ENCODE measurements around the gene A1BG. TPM values are rescaled to one million over a fixed set of nuclear protein-coding genes. Genes with fewer than 3 reads are reported as not detected.

A1BG gene, protein sequence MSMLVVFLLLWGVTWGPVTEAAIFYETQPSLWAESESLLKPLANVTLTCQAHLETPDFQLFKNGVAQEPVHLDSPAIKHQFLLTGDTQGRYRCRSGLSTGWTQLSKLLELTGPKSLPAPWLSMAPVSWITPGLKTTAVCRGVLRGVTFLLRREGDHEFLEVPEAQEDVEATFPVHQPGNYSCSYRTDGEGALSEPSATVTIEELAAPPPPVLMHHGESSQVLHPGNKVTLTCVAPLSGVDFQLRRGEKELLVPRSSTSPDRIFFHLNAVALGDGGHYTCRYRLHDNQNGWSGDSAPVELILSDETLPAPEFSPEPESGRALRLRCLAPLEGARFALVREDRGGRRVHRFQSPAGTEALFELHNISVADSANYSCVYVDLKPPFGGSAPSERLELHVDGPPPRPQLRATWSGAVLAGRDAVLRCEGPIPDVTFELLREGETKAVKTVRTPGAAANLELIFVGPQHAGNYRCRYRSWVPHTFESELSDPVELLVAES
- total RNA-seq (2021; ENCODE audit: unreplicated experiment): 47.4 TPM
- 114 TPM for polyA plus RNA-seq (2012; ENCODE audit: insufficient read length)
- percentile 62 among the genes with signal in this experiment for Bru-seq, nascent RNA
- BruChase-seq, experiment 1, labeled RNA remaining after a 2-hour chase: percentile 65 among the genes with signal in this experiment
- percentile 76 among the genes with signal in this experiment for BruChase-seq, experiment 2, labeled RNA remaining after a 6-hour chase
- long read RNA-seq, transcript A1BG-203 (2 exons, 2,134 nt): major isoform, 9 of 16 reads
- long read RNA-seq, partial matches to known transcripts: 0 of 16 reads
- long read RNA-seq, other reads (novel, unspliced or antisense): 7 of 16 reads

DNA sequence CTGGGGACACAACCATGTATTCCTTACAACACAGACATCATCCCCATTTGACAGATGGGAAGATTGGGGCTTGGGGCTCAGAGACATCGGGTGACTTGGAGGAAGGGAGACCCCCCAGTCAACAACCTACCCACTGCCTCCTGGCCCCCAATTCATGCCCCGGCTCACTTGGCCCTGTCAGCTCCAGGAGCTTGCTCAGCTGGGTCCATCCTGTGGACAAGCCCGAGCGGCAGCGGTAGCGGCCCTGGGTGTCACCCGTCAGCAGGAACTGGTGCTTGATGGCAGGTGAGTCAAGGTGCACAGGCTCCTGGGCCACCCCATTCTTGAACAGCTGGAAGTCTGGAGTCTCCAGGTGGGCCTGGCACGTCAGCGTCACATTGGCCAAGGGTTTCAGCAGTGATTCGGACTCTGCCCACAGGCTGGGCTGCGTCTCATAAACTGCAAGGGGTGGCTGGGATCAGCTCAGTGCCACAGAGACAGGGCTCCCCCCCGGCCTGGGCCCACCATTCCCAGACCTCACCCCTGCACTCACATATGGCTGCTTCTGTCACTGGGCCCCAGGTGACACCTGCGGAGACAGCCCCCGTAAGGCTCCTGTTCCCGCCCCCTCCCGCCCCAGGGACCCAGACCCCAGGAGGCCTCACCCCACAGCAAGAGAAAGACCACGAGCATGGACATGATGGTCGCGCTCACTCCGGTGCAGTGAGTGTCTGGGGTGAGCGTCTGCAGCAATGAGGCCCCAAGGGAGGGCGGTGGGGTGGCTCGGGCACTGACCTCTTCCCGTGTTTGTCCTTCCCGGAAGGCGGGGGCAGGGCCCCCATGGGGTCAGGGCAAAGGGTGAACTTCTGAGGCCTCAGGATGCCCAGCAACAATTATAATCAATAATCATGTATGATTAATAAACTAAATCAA, at the start of gene A1BG:
TSS of gene A1BG (minus strand) at position 733 of the 912 bp plus-strand sequence. CDS start at position 678, 55 bp downstream.
- Histone ChIP-seq H3K4me3 (ENCODE audit: low read depth in 2 of 2, low read length in 2 of 2) (no peak within 1 kb of the TSS), H3K27ac (ENCODE audit: low read length) (no peak within 1 kb of the TSS), H3K36me3 (ENCODE audit: control insufficient read depth, insufficient read depth, low read length) (no peaks in the 10 kb centered on the region), H3K9me3 (ENCODE audit: control insufficient read depth, insufficient read depth, low read depth, low read length) (no peaks in the 10 kb centered on the region), H3K4me1 (ENCODE audit: control insufficient read depth, insufficient read depth, low read length) (peaks cover 3% of the 10 kb centered on the region; the same call in 1 of the 2 replicates), H3K27me3 (ENCODE audit: control insufficient read depth, insufficient read depth, low read length) (no peaks in the 10 kb centered on the region)
- TF ChIP-seq, protein P1, sequence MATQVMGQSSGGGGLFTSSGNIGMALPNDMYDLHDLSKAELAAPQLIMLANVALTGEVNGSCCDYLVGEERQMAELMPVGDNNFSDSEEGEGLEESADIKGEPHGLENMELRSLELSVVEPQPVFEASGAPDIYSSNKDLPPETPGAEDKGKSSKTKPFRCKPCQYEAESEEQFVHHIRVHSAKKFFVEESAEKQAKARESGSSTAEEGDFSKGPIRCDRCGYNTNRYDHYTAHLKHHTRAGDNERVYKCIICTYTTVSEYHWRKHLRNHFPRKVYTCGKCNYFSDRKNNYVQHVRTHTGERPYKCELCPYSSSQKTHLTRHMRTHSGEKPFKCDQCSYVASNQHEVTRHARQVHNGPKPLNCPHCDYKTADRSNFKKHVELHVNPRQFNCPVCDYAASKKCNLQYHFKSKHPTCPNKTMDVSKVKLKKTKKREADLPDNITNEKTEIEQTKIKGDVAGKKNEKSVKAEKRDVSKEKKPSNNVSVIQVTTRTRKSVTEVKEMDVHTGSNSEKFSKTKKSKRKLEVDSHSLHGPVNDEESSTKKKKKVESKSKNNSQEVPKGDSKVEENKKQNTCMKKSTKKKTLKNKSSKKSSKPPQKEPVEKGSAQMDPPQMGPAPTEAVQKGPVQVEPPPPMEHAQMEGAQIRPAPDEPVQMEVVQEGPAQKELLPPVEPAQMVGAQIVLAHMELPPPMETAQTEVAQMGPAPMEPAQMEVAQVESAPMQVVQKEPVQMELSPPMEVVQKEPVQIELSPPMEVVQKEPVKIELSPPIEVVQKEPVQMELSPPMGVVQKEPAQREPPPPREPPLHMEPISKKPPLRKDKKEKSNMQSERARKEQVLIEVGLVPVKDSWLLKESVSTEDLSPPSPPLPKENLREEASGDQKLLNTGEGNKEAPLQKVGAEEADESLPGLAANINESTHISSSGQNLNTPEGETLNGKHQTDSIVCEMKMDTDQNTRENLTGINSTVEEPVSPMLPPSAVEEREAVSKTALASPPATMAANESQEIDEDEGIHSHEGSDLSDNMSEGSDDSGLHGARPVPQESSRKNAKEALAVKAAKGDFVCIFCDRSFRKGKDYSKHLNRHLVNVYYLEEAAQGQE (IDR thresholded peaks at IDR 0.05; ENCODE audit: insufficient read depth in 1 of 2, low read depth in 2 of 2, low read length in 1 of 2): no peak
- TF ChIP-seq SIN3A (IDR thresholded peaks at IDR 0.05; ENCODE audit: borderline replicate concordance, insufficient read depth, low read depth, low read length) (no peak), TCF7L2 (IDR thresholded peaks at IDR 0.05; ENCODE audit: low read depth, low read length) (no peak), POLR2AphosphoS5 (IDR thresholded peaks at IDR 0.05; ENCODE audit: low read depth, low read length) (no peak)
- TF ChIP-seq, protein P2, sequence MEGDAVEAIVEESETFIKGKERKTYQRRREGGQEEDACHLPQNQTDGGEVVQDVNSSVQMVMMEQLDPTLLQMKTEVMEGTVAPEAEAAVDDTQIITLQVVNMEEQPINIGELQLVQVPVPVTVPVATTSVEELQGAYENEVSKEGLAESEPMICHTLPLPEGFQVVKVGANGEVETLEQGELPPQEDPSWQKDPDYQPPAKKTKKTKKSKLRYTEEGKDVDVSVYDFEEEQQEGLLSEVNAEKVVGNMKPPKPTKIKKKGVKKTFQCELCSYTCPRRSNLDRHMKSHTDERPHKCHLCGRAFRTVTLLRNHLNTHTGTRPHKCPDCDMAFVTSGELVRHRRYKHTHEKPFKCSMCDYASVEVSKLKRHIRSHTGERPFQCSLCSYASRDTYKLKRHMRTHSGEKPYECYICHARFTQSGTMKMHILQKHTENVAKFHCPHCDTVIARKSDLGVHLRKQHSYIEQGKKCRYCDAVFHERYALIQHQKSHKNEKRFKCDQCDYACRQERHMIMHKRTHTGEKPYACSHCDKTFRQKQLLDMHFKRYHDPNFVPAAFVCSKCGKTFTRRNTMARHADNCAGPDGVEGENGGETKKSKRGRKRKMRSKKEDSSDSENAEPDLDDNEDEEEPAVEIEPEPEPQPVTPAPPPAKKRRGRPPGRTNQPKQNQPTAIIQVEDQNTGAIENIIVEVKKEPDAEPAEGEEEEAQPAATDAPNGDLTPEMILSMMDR (IDR thresholded peaks at IDR 0.05): no peak
- no peak for DNase-seq (ENCODE audit: low read depth, low spot score)
- no TSS peak for BruUV-seq (replicated peaks)
- ChIA-PET POLR2A (interaction anchor here (1.1 kb wide), 1 partner anchor 9 kb away, joined by 3 read pairs; the partner anchor contains the start of gene ZNF497), CTCF (no interaction called here)
- ATAC-seq: no peak
- in situ Hi-C loops (cut with HindIII; ENCODE audit: low pct_unique_long_range_greater_than_20kb, low sequenced_read_pairs): no loop called here
- intact Hi-C loops (cut with micrococcal nuclease; ENCODE audit: unreplicated experiment): no loop called here

DNA sequence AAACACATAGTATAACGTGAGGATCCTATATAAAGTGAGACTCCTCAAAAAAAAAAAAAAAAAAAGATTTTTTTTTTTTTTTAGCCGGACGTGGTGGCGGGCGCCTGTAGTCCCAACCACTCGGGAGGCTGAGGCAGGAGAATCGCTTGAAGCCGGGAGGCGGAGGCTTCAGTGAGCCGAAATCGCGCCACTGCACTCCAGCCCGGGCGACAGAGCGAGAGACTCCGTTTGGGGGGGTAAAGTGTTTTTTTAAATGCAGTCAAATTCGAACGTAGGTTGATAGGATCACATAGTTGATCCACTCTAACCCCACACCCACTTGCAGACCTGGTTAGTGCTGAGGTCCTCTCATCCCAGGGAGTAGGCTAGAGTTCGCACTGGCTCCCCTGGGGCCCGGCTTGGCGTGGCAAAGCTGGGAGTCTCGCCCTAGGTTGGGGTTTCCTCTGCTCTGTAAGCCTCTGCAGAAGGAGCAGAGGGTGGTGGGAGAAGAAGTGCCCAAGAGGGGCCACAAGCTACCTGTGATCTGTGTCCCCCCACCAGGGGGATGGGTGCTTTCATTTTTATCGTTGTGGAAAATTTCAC, 48.6 kb upstream of the A1BG start:
- Histone ChIP-seq H3K36me3 (ENCODE audit: control insufficient read depth, insufficient read depth, low read length) (no peaks in the 10 kb centered on the region), H3K9me3 (ENCODE audit: control insufficient read depth, insufficient read depth, low read depth, low read length) (no peaks in the 10 kb centered on the region), H3K4me1 (ENCODE audit: control insufficient read depth, insufficient read depth, low read length) (peaks cover 26% of the 10 kb centered on the region), H3K27ac (ENCODE audit: low read length) (peak overlapping the region; percentile 90), H3K27me3 (ENCODE audit: control insufficient read depth, insufficient read depth, low read length) (no peaks in the 10 kb centered on the region), H3K4me3 (ENCODE audit: low read depth in 2 of 2, low read length in 2 of 2) (peak overlapping the region; percentile 66 to 93)
- CTCF ChIA-PET: no interaction called here
- POLR2A ChIA-PET: interaction anchor here (0.6 kb wide), 1 partner anchor 28 kb away, joined by 6 read pairs; no protein-coding TSS in a partner anchor
- intact Hi-C loops (cut with micrococcal nuclease; ENCODE audit: unreplicated experiment) (no loop called here), in situ Hi-C loops (cut with HindIII; ENCODE audit: low pct_unique_long_range_greater_than_20kb, low sequenced_read_pairs) (no loop called here)
- no peak for ATAC-seq
- BruUV-seq (replicated peaks): no TSS peak
- DNase-seq (ENCODE audit: low read depth, low spot score): no peak
- no peak for TF ChIP-seq POLR2AphosphoS5 (IDR thresholded peaks at IDR 0.05; ENCODE audit: low read depth, low read length)

All from Panc1 (cell line).